HG03442 (cell line): ENCODE data around the gene CRYBB1.

Experiments
- ATAC-seq: cut with Tn5 transposase; IDR thresholded peaks from one replicate; pipeline ENCODE4 v1.9.1; 2021; ENCODE audit warnings: mild to moderate bottlenecking, moderate library complexity; ENCODE audit not compliant: unreplicated experiment

The CRYBB1 gene

DNA sequence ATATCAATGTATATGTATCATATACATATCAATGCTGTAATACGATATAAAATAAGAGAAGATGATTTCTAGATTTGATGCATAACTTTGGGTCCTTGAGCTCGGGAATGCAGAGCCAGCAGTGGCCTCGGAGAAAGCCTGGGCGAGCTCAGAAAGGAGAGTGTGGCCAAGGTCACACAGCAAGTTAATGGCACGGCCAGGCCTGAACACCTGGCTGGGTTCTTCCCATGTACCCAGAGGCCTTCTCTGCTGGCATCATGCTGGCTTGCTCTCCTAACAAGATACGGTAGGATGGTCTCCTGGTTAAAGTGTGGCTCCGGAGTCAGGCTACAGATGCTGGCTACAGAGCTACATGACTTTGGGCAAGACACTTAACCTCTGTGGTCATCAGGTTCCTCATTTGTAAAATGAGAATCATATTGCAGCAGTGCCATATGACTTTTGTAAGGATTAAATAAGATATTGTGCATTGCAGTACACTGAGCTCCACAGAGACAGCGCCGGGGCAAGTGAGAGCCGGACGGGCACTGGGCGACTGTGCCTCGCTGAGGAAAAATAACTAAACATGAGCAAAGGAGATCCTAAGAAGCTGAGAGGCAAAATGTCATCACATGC lies 57.8 kb downstream of the CRYBB1 start:
- no peak for ATAC-seq

GRCh38 chr22:26558248-26558895 lies 59.5 kb downstream of the CRYBB1 start:
- ATAC-seq: no peak

GRCh38 chr22:26556904-26557303 lies 60.9 kb downstream of the CRYBB1 start:
- ATAC-seq: no peak

GRCh38 chr22:26555478-26555877 lies 62.3 kb downstream of the CRYBB1 start:
- ATAC-seq: no peak

- no peak for ATAC-seq
These were observed 62.9 kb downstream of the CRYBB1 start for GRCh38 chr22:26554956-26555355.

- ATAC-seq: no peak
These were observed 64.6 kb downstream of the CRYBB1 start for GRCh38 chr22:26553056-26553752.

DNA sequence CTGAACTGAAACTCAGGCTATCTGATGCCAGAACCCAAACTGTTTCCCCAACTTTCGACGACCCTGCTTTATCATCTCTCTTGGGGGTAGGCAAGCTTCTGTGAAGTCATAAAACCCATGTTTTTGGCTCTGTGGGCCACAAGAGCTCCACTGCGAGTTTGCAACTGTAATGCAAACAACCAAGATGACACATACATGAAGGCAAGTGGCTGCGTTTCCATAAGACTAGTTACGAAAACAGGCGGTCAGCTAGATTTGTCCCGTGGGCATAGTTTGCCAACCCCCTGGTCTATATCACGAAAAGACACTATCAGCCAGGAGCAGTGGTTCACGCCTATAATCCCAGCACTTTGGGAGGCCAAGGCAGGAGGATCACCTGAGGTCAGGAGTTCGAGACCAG lies 65.4 kb downstream of the CRYBB1 start:
- no peak for ATAC-seq

DNA sequence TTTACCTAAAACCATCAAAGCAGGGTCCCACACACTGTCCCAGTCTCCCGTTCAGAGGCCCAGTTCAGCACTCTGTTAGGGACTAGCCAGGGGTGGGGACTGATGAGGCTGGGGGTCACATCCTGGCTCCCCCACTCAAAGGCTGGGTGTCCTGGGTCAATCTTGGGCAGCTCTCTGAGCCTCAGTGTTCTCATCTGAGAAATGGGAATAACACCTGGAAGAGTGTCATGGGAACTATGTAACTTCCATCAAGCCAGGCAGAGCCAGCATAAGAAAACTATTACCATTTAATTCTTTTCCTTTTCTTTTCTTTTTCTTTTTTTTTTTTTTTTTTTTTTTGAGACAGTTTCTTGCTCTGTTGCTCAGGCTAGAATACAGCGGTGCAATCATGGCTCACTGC lies 66.3 kb downstream of the CRYBB1 start:
- no peak for ATAC-seq

DNA sequence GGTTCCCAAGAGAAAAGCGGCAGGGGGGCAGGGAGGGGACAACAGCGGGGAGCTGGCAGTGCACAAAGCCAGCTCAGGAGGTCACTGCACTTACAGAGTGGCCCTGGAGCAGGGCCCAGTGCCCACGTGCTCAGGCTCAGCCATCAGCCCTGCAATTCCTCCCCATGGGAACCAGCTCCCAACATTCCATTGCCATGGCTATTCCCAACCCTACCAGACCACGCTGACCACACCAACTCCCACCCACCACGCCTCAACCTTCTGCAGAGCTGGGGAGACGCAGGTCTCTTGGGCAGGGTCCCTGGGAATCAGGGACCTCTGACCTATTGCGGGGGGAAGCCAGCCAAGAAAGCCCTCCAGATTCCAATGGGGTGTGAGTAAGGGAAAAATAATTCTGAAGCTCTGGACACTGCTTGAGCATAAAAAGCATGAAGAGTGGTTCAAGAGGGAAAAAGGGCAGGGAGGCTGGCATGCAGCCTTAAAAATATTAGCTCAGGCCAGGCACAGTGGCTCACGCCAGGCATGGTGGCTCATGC lies 67.3 kb downstream of the CRYBB1 start:
- ATAC-seq: no peak

DNA sequence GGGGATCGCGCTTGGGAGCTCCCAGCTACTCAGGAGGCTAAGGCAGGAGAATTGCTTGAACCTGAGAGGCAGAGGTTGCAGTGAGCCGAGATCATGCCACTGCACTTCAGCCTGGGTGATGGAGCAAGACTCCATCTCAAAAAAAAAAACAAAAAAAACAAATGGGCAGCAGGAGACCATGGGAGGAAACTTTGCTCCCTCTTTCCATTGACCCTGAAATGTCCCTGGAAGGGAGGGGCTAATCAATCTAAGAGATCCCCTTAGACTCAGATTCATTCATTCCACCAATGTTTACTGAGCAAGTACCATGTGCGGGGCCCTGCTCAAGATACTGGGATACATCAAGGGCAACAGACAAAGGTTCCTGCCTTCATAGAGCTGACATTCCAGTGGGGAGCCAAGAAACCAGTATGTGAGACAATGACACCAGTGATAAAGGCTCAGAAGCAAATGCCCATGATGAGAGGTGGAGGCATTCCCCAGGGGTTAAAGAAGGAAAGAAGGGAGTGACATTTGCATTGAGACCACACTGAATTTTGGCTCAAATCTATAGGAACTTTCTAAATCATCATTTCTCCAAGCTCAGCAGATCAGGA lies 67.8 kb downstream of the CRYBB1 start:
- ATAC-seq: no peak
